ENCODE measurements around the gene DUSP15. TPM values are rescaled to one million over a fixed set of nuclear protein-coding genes. Genes with fewer than 3 reads are reported as not detected.

The DUSP15 gene
- polyA plus RNA-seq, 10 donors: 1.2 to 3.4 (median 2.2) TPM

- DNase-seq: no peak
Observed at GRCh38 chr20:31896049-31896448, 25.7 kb upstream of the DUSP15 start.

- peak in 2 of 3 donors; percentile 43 to 70 for DNase-seq
Observed at GRCh38 chr20:31894980-31895675, 24.8 kb upstream of the DUSP15 start.

- no peak for DNase-seq
Observed at GRCh38 chr20:31890646-31891045, 20.3 kb upstream of the DUSP15 start.

GRCh38 chr20:31883829-31884228 is 13.5 kb upstream of the DUSP15 start:
- no peak for DNase-seq

- DNase-seq: no peak
Observed at GRCh38 chr20:31881945-31882344, 11.6 kb upstream of the DUSP15 start.

GRCh38 chr20:31879143-31879987 is 9.0 kb upstream of the DUSP15 start:
- DNase-seq: peak; percentile 87 to 95 (median 89)

- DNase-seq: no peak
Observed at GRCh38 chr20:31877684-31878083, 7.4 kb upstream of the DUSP15 start.

- no peak for DNase-seq
Observed at GRCh38 chr20:31875671-31876070, 5.3 kb upstream of the DUSP15 start.

- DNase-seq: no peak
Observed at GRCh38 chr20:31872406-31872805, 2.1 kb upstream of the DUSP15 start.

- DNase-seq: no peak
Observed at GRCh38 chr20:31871618-31871954, 1.3 kb upstream of the DUSP15 start.

- DNase-seq: no peak
Observed at GRCh38 chr20:31870726-31871617, 645 bp upstream of the DUSP15 start.

GRCh38 chr20:31869673-31869941 is 720 bp downstream of the DUSP15 start:
- DNase-seq: no peak

- DNase-seq: no peak
Observed at GRCh38 chr20:31868853-31869672, 1.3 kb downstream of the DUSP15 start.

- no peak for DNase-seq
Observed at GRCh38 chr20:31866221-31866620, 4.1 kb downstream of the DUSP15 start.

- DNase-seq: no peak
Observed at GRCh38 chr20:31864521-31865400, 5.6 kb downstream of the DUSP15 start.

GRCh38 chr20:31863296-31864085 is 6.8 kb downstream of the DUSP15 start:
- DNase-seq: no peak

GRCh38 chr20:31862506-31862905 is 7.8 kb downstream of the DUSP15 start:
- no peak for DNase-seq

- DNase-seq: no peak
Observed at GRCh38 chr20:31862157-31862470, 8.2 kb downstream of the DUSP15 start.

- DNase-seq: peak; percentile 44 to 87 (median 71)
Observed at GRCh38 chr20:31861385-31862156, 8.8 kb downstream of the DUSP15 start.
